SK-N-SH (cell line): Measurements from ENCODE around the gene RPS15A. TPM values are rescaled to one million over a fixed set of nuclear protein-coding genes. Genes with fewer than 3 reads are reported as not detected.

Source experiments
- CTCF ChIA-PET: fragments of 300-600, 350-600 bp; formaldehyde crosslinking; extraction: SDS; loops from one replicate; lab custom pipeline; 2021; lab: Yijun Ruan, JAX
- POLR2A ChIA-PET: fragments of 350-600 bp; sonication (Branson Sonifier 250); formaldehyde crosslinking; extraction: SDS; loops from one replicate; lab custom pipeline; 2020; ENCODE audit warnings: antibody characterized with exemption, inconsistent platforms; lab: Yijun Ruan, JAX
- DNase-seq: peaks from one replicate; pipeline ENCODE4 v3.0.0; 2012
- H2AFZ ChIP-seq: fragments of 200-600 bp; sonication (generic); 2 replicates; pipeline ENCODE4 v1.8.1; 2016; ENCODE audit warnings: antibody characterized with exemption, mild to moderate bottlenecking, low read depth
- H3F3A ChIP-seq: fragments of 200-600 bp; sonication (generic); replicated peaks from 2 replicates; pipeline ENCODE3; 2016; ENCODE audit warnings: antibody characterized with exemption, mild to moderate bottlenecking; ENCODE audit not compliant: insufficient read depth
- H3K27ac ChIP-seq, 2 experiments: fragments of 200-500 bp in 1 of 2; fragments of 200-600 bp in 1 of 2; sonication (Bioruptor generic) in 1 of 2; sonication (generic), shearing (Covaris generic) in 1 of 2; 2 replicates each; pipeline versions ENCODE4 v1.5.1 to v1.6.1; 2014 to 2016; ENCODE audit warnings: low read depth in 2 of 2, inconsistent platforms in 1 of 2, low read length in 1 of 2, mild to moderate bottlenecking in 1 of 2, mixed read lengths in 1 of 2
- H3K27me3 ChIP-seq: fragments of 200-600 bp; sonication (generic), shearing (Covaris generic); 2 replicates; pipeline ENCODE4 v1.6.1; 2016; ENCODE audit warnings: mixed run types; ENCODE audit not compliant: insufficient read depth
- H3K36me3 ChIP-seq, 2 experiments: fragments of 200-500 bp in 1 of 2; fragments of 200-600 bp in 1 of 2; sonication (Bioruptor generic) in 1 of 2; sonication (generic) in 1 of 2; replicated peaks in 1 of 2; 2 replicates each; pipeline versions ENCODE3 to v1.5.1; 2014 to 2016; ENCODE audit warnings: low read length in 1 of 2, mild to moderate bottlenecking in 1 of 2; ENCODE audit not compliant: insufficient read depth in 2 of 2, control insufficient read depth in 1 of 2
- H3K4me1 ChIP-seq, 2 experiments: fragments of 200-500 bp in 1 of 2; fragments of 200-600 bp in 1 of 2; sonication (Bioruptor generic) in 1 of 2; sonication (generic), shearing (Covaris generic) in 1 of 2; 2 replicates each; pipeline versions ENCODE4 v1.5.1 to v1.6.1; 2014 to 2016; ENCODE audit warnings: low read depth in 1 of 2, low read length in 1 of 2, mixed run types in 1 of 2; ENCODE audit not compliant: insufficient read depth in 2 of 2, control insufficient read depth in 1 of 2
- H3K4me2 ChIP-seq: fragments of 200-600 bp; sonication (generic), shearing (Covaris generic); 2 replicates; pipeline ENCODE4 v1.6.1; 2017; ENCODE audit warnings: mixed run types
- H3K4me3 ChIP-seq, 2 experiments: fragments of 200-500 bp in 1 of 2; fragments of 200-600 bp in 1 of 2; sonication (Bioruptor generic) in 1 of 2; sonication (generic), shearing (Covaris generic) in 1 of 2; 2 replicates each; pipeline versions ENCODE4 v1.5.1 to v1.8.1; 2014 to 2016; ENCODE audit warnings: low read depth in 2 of 2, inconsistent platforms in 1 of 2, low read length in 1 of 2, mild to moderate bottlenecking in 1 of 2, mixed read lengths in 1 of 2, moderate library complexity in 1 of 2
- H3K79me2 ChIP-seq: fragments of 200-600 bp; sonication (generic); 2 replicates; pipeline ENCODE4 v1.8.1; 2017; ENCODE audit warnings: mild to moderate bottlenecking; ENCODE audit not compliant: insufficient read depth
- H3K9ac ChIP-seq: fragments of 200-600 bp; sonication (generic); 2 replicates; pipeline ENCODE4 v1.6.1; 2017; ENCODE audit warnings: mixed run types
- H3K9me2 ChIP-seq: fragments of 200-600 bp; sonication (generic); 2 replicates; pipeline ENCODE4 v1.6.1; 2017; ENCODE audit warnings: mixed run types
- H3K9me3 ChIP-seq: fragments of 200-600 bp; sonication (generic); 2 replicates; pipeline ENCODE4 v1.6.1; 2017; ENCODE audit warnings: mixed run types, mild to moderate bottlenecking, moderate library complexity
- H4K20me1 ChIP-seq: fragments of 200-600 bp; sonication (generic); 2 replicates; pipeline ENCODE4 v1.6.1; 2017; ENCODE audit warnings: mild to moderate bottlenecking, mixed run types; ENCODE audit not compliant: insufficient read depth
- CHD2 ChIP-seq: fragments of 150-350 bp; IDR thresholded peaks from 2 replicates; pipeline ENCODE4 v1.6.1; 2018; ENCODE audit warnings: low read length; ENCODE audit not compliant: partially characterized antibody
- ELF1 ChIP-seq: IDR thresholded peaks from 2 replicates; pipeline ENCODE4 v1.4.0; 2012
- FOSL2 ChIP-seq: IDR thresholded peaks from 2 replicates; pipeline ENCODE4 v1.4.0; 2012; ENCODE audit warnings: low read depth, mild to moderate bottlenecking, moderate library complexity, borderline replicate concordance
- GATA2 ChIP-seq: sonication (generic); formaldehyde crosslinking; IDR thresholded peaks from 2 replicates; pipeline ENCODE4 v1.5.0; 2020; ENCODE audit warnings: mild to moderate bottlenecking, missing genetic modification reagents
- MEF2A ChIP-seq: IDR thresholded peaks from 2 replicates; pipeline ENCODE4 v1.4.0; 2012; ENCODE audit warnings: low read depth, borderline replicate concordance
- NFIC ChIP-seq: IDR thresholded peaks from 2 replicates; pipeline ENCODE4 v1.4.0; 2012; ENCODE audit warnings: borderline replicate concordance
- RAD21 ChIP-seq: IDR thresholded peaks from 2 replicates; pipeline ENCODE4 v1.6.1; 2012; ENCODE audit warnings: mild to moderate bottlenecking, low read length
- RCOR1 ChIP-seq: fragments of 150-350 bp; IDR thresholded peaks from 2 replicates; pipeline ENCODE4 v1.6.1; 2017; ENCODE audit warnings: antibody characterized with exemption, low read length
- RXRA ChIP-seq: IDR thresholded peaks from 2 replicates; pipeline ENCODE4 v1.4.0; 2012; ENCODE audit warnings: low read depth, mild to moderate bottlenecking, borderline replicate concordance
- SMC3 ChIP-seq: IDR thresholded peaks from 2 replicates; pipeline ENCODE4 v1.6.1; 2012; ENCODE audit warnings: low read depth, low read length, improper control_type of control experiment
- WGBS: methylation state at CpG from one replicate; pipeline ENCODE4 v1.1.6; 2017; ENCODE audit warnings: low lambda C conversion rate; 5-methylcytosine and 5-hydroxymethylcytosine counted together
- polyA plus RNA-seq, 3 experiments: library from polyadenylated mRNA; depleted of rRNA; stranded (reverse); fragments of >200 nt; gene quantifications; 2 replicates each; pipeline ENCODE4 v1.2.3, GENCODE V29; 2012
- TF ChIP-seq, protein P1 (sequence below): IDR thresholded peaks from 2 replicates; pipeline ENCODE4; 2012
- TF ChIP-seq, protein P2 (sequence below): IDR thresholded peaks from 2 replicates; pipeline ENCODE4 v1.4.0; 2012; ENCODE audit warnings: low read depth
- TF ChIP-seq, protein P3 (sequence below): fragments of 150-350 bp; IDR thresholded peaks from 2 replicates; pipeline ENCODE4 v1.6.1; 2017; ENCODE audit warnings: antibody characterized with exemption, low read length, low read depth, borderline replicate concordance
- TF ChIP-seq, protein P4 (sequence below): fragments of 200-600 bp; sonication (generic); IDR thresholded peaks from 2 replicates; pipeline ENCODE4 v1.6.1; 2017; ENCODE audit warnings: antibody characterized with exemption, mild to moderate bottlenecking, moderate library complexity
- TF ChIP-seq, protein P5 (sequence below): IDR thresholded peaks from 2 replicates; pipeline ENCODE4 v1.4.0; 2012; ENCODE audit warnings: low read depth, borderline replicate concordance
- TF ChIP-seq, protein P6 (sequence below): IDR thresholded peaks from 2 replicates; pipeline ENCODE4 v1.4.0; 2012; ENCODE audit warnings: low read depth, borderline replicate concordance

Gene RPS15A
- polyA plus RNA-seq, 1 of the 3 experiments (the other 2 are of a cell fraction): 6,745 TPM

DNA sequence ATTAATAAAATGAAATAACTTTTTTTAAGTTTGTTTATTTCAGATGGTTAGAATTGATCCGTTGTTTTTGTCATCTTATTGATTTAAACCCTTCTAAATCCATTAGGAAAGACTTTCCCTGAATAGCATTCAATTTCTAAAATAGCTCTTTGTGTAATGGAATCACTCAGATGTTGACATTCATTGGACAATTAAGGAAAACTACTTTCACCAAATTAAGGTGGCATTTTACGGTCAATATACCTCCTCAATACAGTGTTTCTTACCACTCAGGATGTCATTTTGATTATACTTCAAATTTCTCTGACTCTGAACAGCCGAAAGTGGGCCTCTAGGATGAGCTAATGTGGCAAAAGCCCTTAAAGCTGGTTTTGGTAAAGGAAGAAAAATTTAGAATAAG is 9.4 kb upstream of the RPS15A start (continued):
- TF ChIP-seq, protein P1, sequence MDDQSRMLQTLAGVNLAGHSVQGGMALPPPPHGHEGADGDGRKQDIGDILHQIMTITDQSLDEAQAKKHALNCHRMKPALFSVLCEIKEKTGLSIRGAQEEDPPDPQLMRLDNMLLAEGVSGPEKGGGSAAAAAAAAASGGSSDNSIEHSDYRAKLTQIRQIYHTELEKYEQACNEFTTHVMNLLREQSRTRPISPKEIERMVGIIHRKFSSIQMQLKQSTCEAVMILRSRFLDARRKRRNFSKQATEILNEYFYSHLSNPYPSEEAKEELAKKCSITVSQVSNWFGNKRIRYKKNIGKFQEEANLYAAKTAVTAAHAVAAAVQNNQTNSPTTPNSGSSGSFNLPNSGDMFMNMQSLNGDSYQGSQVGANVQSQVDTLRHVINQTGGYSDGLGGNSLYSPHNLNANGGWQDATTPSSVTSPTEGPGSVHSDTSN: no peak
- TF ChIP-seq, protein P2, sequence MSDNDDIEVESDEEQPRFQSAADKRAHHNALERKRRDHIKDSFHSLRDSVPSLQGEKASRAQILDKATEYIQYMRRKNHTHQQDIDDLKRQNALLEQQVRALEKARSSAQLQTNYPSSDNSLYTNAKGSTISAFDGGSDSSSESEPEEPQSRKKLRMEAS: no peak
- TF ChIP-seq, protein P3, sequence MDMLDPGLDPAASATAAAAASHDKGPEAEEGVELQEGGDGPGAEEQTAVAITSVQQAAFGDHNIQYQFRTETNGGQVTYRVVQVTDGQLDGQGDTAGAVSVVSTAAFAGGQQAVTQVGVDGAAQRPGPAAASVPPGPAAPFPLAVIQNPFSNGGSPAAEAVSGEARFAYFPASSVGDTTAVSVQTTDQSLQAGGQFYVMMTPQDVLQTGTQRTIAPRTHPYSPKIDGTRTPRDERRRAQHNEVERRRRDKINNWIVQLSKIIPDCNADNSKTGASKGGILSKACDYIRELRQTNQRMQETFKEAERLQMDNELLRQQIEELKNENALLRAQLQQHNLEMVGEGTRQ: no peak
- TF ChIP-seq, protein P4, sequence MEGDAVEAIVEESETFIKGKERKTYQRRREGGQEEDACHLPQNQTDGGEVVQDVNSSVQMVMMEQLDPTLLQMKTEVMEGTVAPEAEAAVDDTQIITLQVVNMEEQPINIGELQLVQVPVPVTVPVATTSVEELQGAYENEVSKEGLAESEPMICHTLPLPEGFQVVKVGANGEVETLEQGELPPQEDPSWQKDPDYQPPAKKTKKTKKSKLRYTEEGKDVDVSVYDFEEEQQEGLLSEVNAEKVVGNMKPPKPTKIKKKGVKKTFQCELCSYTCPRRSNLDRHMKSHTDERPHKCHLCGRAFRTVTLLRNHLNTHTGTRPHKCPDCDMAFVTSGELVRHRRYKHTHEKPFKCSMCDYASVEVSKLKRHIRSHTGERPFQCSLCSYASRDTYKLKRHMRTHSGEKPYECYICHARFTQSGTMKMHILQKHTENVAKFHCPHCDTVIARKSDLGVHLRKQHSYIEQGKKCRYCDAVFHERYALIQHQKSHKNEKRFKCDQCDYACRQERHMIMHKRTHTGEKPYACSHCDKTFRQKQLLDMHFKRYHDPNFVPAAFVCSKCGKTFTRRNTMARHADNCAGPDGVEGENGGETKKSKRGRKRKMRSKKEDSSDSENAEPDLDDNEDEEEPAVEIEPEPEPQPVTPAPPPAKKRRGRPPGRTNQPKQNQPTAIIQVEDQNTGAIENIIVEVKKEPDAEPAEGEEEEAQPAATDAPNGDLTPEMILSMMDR: no peak
- TF ChIP-seq CHD2: no peak

DNA sequence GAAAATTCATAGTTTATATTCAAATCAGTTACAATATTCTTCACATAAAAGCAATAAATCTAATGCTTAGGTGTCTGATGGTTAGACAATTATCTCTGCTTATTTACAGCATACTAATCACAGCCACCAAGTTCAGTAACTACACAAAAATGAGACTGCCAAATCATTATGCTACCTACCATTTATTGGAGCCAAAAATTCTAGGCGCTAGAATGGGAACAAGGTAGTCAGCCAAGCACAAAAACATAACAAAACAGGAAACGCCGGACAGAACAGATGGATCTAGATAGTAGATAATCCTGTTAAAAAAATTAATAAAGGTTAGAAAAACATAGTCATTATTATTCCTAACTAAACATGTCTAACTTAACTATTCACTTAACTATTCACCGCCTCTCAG is 7.6 kb upstream of the RPS15A start:
- DNase-seq: no peak
- H3K4me2 ChIP-seq: peak overlapping the region; percentile 72

DNA sequence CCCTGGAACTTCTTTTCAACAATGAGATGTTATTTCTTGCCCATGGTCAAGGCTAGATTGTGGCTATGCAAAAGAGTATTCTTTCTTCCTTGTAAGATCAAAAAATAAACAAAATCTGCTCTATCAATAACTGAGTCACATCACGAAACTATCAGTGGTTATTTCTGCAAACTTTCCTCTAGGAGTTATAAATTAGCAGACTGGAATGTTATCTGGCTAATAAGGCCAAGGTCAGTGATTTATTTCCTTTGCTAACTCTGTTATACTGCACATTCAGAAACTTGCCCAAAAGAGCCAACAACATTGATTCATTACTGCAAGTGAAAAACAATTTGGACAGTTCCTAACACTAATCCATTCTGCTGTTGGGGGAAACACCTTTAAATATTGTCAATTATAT is 6.2 kb upstream of the RPS15A start:
- H3K79me2 ChIP-seq: peaks cover 91% of the 10 kb centered on the region
- no peaks in the 10 kb centered on the region for H3K27me3 ChIP-seq
- peaks cover 51 to 61% of the 10 kb centered on the region in 2 experiments for H3K36me3 ChIP-seq
- H4K20me1 ChIP-seq: peaks cover 43% of the 10 kb centered on the region
- H3F3A ChIP-seq: peaks cover 50% of the 10 kb centered on the region
- ChIA-PET POLR2A (no interaction called here), CTCF (interaction anchor here (0.9 kb wide), 1 partner anchor 187 kb away, joined by 3 read pairs; the partner anchor contains the start of gene TMC7)
- H3K9me3 ChIP-seq: no peaks in the 10 kb centered on the region
- no peak overlapping the region for H3K4me3 ChIP-seq
- H3K4me2 ChIP-seq: no peak overlapping the region
- H3K27ac ChIP-seq: no peak overlapping the region; a peak in 1 of 4 replicates
- H2AFZ ChIP-seq: no peak overlapping the region
- no peak overlapping the region for H3K9ac ChIP-seq
- peaks cover 10 to 19% of the 10 kb centered on the region in 2 experiments; a peak in 3 of 4 replicates for H3K4me1 ChIP-seq
- 84% methylated on average over 1 of the region's 1 CpG for WGBS
- DNase-seq: no peak
- no peaks in the 10 kb centered on the region for H3K9me2 ChIP-seq
- TF ChIP-seq, protein P5, sequence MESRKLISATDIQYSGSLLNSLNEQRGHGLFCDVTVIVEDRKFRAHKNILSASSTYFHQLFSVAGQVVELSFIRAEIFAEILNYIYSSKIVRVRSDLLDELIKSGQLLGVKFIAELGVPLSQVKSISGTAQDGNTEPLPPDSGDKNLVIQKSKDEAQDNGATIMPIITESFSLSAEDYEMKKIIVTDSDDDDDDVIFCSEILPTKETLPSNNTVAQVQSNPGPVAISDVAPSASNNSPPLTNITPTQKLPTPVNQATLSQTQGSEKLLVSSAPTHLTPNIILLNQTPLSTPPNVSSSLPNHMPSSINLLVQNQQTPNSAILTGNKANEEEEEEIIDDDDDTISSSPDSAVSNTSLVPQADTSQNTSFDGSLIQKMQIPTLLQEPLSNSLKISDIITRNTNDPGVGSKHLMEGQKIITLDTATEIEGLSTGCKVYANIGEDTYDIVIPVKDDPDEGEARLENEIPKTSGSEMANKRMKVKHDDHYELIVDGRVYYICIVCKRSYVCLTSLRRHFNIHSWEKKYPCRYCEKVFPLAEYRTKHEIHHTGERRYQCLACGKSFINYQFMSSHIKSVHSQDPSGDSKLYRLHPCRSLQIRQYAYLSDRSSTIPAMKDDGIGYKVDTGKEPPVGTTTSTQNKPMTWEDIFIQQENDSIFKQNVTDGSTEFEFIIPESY: no peak
- TF ChIP-seq FOSL2 (no peak), MEF2A (no peak), ELF1 (no peak), RXRA (no peak), NFIC (no peak), RAD21 (no peak)

More for the DNA sequence above, 7.6 kb upstream of the RPS15A start:
- H3K4me1 ChIP-seq: peaks cover 10 to 19% of the 10 kb centered on the region in 2 experiments; a peak in 3 of 4 replicates
- no peak overlapping the region for H2AFZ ChIP-seq
- peaks cover 43% of the 10 kb centered on the region for H4K20me1 ChIP-seq
- ChIA-PET POLR2A (no interaction called here), CTCF (no interaction called here)
- H3K27me3 ChIP-seq: no peaks in the 10 kb centered on the region
- H3K79me2 ChIP-seq: peaks cover 91% of the 10 kb centered on the region
- 87% methylated on average over 4 of the region's 4 CpGs for WGBS
- no peak overlapping the region for H3K9ac ChIP-seq
- no peak overlapping the region for H3K4me3 ChIP-seq
- no peaks in the 10 kb centered on the region for H3K9me3 ChIP-seq
- peaks cover 44% of the 10 kb centered on the region for H3F3A ChIP-seq
- no peaks in the 10 kb centered on the region for H3K9me2 ChIP-seq
- peak overlapping the region in 1 of 2 experiments; percentile 11; a peak in 1 of 4 replicates for H3K27ac ChIP-seq
- TF ChIP-seq GATA2 (no peak), RCOR1 (no peak), RXRA (no peak), SMC3 (no peak)
- TF ChIP-seq, protein P6, sequence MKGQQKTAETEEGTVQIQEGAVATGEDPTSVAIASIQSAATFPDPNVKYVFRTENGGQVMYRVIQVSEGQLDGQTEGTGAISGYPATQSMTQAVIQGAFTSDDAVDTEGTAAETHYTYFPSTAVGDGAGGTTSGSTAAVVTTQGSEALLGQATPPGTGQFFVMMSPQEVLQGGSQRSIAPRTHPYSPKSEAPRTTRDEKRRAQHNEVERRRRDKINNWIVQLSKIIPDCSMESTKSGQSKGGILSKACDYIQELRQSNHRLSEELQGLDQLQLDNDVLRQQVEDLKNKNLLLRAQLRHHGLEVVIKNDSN: no peak
- peaks cover 38 to 49% of the 10 kb centered on the region in 2 experiments for H3K36me3 ChIP-seq
